Adipocyte (in vitro differentiated cells): ENCODE measurements around the gene CD244.

Experiments used
- DNase-seq: peaks from one replicate; pipeline ENCODE4 v3.0.0-alpha.2; 2015; ENCODE audit warnings: low read depth
- H3K27me3 ChIP-seq: replicated peaks from 2 replicates; pipeline ENCODE4 v1.7.0; 2013; ENCODE audit warnings: mild to moderate bottlenecking, low read length, moderate library complexity; ENCODE audit not compliant: control insufficient read depth, insufficient read depth
- H3K36me3 ChIP-seq: 2 replicates; pipeline ENCODE4 v1.7.0; 2013; ENCODE audit warnings: low read length, mild to moderate bottlenecking, moderate library complexity; ENCODE audit not compliant: control insufficient read depth, insufficient read depth, severe bottlenecking
- H3K4me1 ChIP-seq: 2 replicates; pipeline ENCODE4 v1.7.0; 2013; ENCODE audit warnings: mild to moderate bottlenecking, low read length, moderate library complexity; ENCODE audit not compliant: control insufficient read depth, insufficient read depth
- H3K4me3 ChIP-seq: 2 replicates; pipeline ENCODE4 v1.7.0; 2013; ENCODE audit warnings: mild to moderate bottlenecking, low read length, moderate library complexity
- H3K9ac ChIP-seq: 2 replicates; pipeline ENCODE4 v1.7.0; 2013; ENCODE audit warnings: mild to moderate bottlenecking, low read length, moderate library complexity
- H3K9me3 ChIP-seq: 2 replicates; pipeline ENCODE4 v1.7.0; 2013; ENCODE audit warnings: mild to moderate bottlenecking, low read length, moderate library complexity; ENCODE audit not compliant: control insufficient read depth

Gene CD244

GRCh38 chr1:160829766-160830165 lies 32.9 kb downstream of the CD244 start:
- Histone ChIP-seq H3K27me3 (peaks cover 16% of the 10 kb centered on the region), H3K9me3 (no peaks in the 10 kb centered on the region), H3K4me3 (no peak overlapping the region), H3K4me1 (no peaks in the 10 kb centered on the region), H3K9ac (no peak overlapping the region), H3K36me3 (no peaks in the 10 kb centered on the region)
- no peak for DNase-seq

GRCh38 chr1:160827418-160827817 lies 35.3 kb downstream of the CD244 start:
- H3K4me3 ChIP-seq: no peak overlapping the region
- no peaks in the 10 kb centered on the region for H3K4me1 ChIP-seq
- peaks cover 20% of the 10 kb centered on the region for H3K27me3 ChIP-seq
- H3K9me3 ChIP-seq: no peaks in the 10 kb centered on the region
- no peaks in the 10 kb centered on the region for H3K36me3 ChIP-seq
- H3K9ac ChIP-seq: no peak overlapping the region
- peak; percentile 10 for DNase-seq

GRCh38 chr1:160826546-160826945 lies 36.1 kb downstream of the CD244 start:
- Histone ChIP-seq H3K4me1 (no peaks in the 10 kb centered on the region), H3K9ac (no peak overlapping the region), H3K27me3 (peaks cover 17% of the 10 kb centered on the region), H3K9me3 (no peaks in the 10 kb centered on the region), H3K36me3 (no peaks in the 10 kb centered on the region), H3K4me3 (no peak overlapping the region)
- no peak for DNase-seq

- Histone ChIP-seq H3K4me3 (no peak overlapping the region), H3K36me3 (no peaks in the 10 kb centered on the region), H3K9ac (no peak overlapping the region), H3K4me1 (no peaks in the 10 kb centered on the region), H3K9me3 (no peaks in the 10 kb centered on the region), H3K27me3 (peaks cover 13% of the 10 kb centered on the region)
- no peak for DNase-seq
These were observed 39.4 kb downstream of the CD244 start for GRCh38 chr1:160823296-160823695.

DNA sequence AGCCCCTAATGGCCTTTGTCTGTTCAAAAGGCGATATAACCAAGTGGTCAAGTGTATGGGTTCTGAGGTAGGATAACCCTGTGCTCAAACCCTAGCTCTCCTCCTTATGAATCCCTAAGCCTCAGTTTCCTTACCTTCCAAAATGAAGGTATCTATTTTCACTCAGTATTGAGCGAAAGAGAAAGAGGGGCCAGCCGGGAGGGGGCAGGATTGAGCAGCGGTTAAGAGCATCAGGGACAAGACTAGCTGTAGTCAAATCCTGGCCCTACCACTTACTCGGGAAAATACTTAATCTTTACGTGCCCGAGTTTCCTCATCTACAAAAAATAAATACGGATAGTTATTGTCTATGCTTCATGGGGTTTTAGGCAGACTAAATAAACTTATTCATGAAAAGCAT lies 41.1 kb downstream of the CD244 start:
- H3K27me3 ChIP-seq: peaks cover 24% of the 10 kb centered on the region
- H3K4me3 ChIP-seq: no peak overlapping the region
- no peak overlapping the region for H3K9ac ChIP-seq
- no peaks in the 10 kb centered on the region for H3K4me1 ChIP-seq
- no peaks in the 10 kb centered on the region for H3K9me3 ChIP-seq
- DNase-seq: no peak
- H3K36me3 ChIP-seq: no peaks in the 10 kb centered on the region

GRCh38 chr1:160819186-160819585 lies 43.5 kb downstream of the CD244 start:
- Histone ChIP-seq H3K36me3 (no peaks in the 10 kb centered on the region), H3K27me3 (peaks cover 23% of the 10 kb centered on the region), H3K9me3 (no peaks in the 10 kb centered on the region), H3K4me3 (no peak overlapping the region), H3K9ac (no peak overlapping the region), H3K4me1 (no peaks in the 10 kb centered on the region)
- DNase-seq: no peak

- Histone ChIP-seq H3K4me1 (no peaks in the 10 kb centered on the region), H3K9me3 (no peaks in the 10 kb centered on the region), H3K4me3 (no peak overlapping the region), H3K9ac (no peak overlapping the region), H3K36me3 (no peaks in the 10 kb centered on the region), H3K27me3 (peaks cover 16% of the 10 kb centered on the region)
- DNase-seq: no peak
These were observed 44.3 kb downstream of the CD244 start for GRCh38 chr1:160818207-160818937.

DNA sequence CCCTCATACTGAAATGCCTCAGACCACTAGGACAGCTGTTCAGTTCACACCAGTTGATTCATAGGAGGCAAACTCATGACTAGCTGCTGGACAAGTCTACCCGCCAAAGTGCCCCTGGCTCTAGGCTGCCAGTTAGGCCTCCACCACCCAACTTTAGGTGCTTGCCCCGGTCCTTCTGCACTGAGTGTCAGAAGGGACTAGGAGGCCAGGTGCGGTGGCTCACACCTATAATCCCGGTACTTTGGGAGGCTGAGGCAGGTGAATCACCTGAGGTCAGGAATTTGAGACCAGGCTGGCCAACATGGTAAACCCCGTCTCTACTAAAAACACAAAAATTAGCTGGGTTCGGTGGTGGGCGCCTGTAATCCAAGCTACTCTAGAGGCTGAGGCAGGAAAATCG lies 47.8 kb downstream of the CD244 start:
- Histone ChIP-seq H3K4me1 (no peaks in the 10 kb centered on the region), H3K27me3 (peaks cover 16% of the 10 kb centered on the region)
- no peak for DNase-seq

GRCh38 chr1:160814316-160814715 lies 48.4 kb downstream of the CD244 start:
- peaks cover 16% of the 10 kb centered on the region for H3K27me3 ChIP-seq
- H3K9me3 ChIP-seq: peaks cover 2% of the 10 kb centered on the region
- no peak for DNase-seq
- no peaks in the 10 kb centered on the region for H3K4me1 ChIP-seq
- no peak overlapping the region for H3K9ac ChIP-seq
- H3K36me3 ChIP-seq: no peaks in the 10 kb centered on the region
- no peak overlapping the region for H3K4me3 ChIP-seq

More for the DNA sequence above, 47.8 kb downstream of the CD244 start:
- Histone ChIP-seq H3K36me3 (no peaks in the 10 kb centered on the region), H3K4me3 (no peak overlapping the region), H3K9ac (no peak overlapping the region), H3K9me3 (peaks cover 2% of the 10 kb centered on the region)

DNA sequence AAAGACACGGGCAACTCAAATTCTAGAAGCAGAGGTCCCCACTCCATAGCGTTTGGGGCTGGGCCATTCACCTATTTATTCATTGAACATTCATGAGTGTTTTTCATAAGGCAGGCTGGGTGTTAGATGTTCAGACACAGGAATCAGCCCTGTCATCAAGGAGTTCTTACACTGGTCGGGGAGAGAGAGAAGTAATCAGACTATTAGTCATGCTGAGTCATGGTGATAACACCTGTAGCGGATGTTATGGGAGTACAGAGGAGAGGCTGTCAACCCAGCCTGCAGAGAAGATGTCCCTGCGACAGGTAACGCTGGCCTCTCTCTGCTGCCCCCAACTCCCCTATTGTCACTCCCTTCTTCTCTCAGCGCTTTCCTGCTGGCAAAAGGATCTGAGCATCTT lies 49.5 kb downstream of the CD244 start:
- Histone ChIP-seq H3K9ac (no peak overlapping the region), H3K4me3 (no peak overlapping the region), H3K9me3 (peaks cover 2% of the 10 kb centered on the region), H3K27me3 (peaks cover 11% of the 10 kb centered on the region), H3K36me3 (no peaks in the 10 kb centered on the region), H3K4me1 (no peaks in the 10 kb centered on the region)
- no peak for DNase-seq

DNA sequence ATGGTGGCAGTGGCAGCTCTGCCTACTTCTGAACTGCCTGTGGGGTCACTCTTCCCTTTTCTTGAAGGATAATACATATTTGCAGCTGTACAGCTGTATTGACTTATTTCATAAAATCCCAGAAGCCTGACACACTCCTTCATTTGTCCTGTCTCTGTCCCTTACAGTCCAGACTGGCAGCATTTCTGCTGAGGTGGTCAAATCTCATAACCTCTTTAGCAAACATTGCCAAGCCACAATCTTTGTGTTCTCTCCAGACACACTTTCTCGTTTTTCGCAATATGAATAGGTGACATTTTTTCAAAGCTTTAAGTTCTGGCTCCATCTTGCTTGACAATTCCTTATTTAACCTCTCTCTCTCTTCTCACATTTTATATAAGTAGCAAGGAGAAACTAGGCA lies 51.5 kb downstream of the CD244 start:
- Histone ChIP-seq H3K9ac (no peak overlapping the region), H3K4me3 (no peak overlapping the region), H3K4me1 (no peaks in the 10 kb centered on the region), H3K36me3 (no peaks in the 10 kb centered on the region), H3K9me3 (peaks cover 11% of the 10 kb centered on the region), H3K27me3 (peaks cover 4% of the 10 kb centered on the region)
- DNase-seq: no peak

GRCh38 chr1:160810486-160810885 lies 52.2 kb downstream of the CD244 start:
- no peaks in the 10 kb centered on the region for H3K4me1 ChIP-seq
- no peaks in the 10 kb centered on the region for H3K36me3 ChIP-seq
- H3K27me3 ChIP-seq: peaks cover 4% of the 10 kb centered on the region
- peaks cover 12% of the 10 kb centered on the region for H3K9me3 ChIP-seq
- no peak for DNase-seq
- H3K4me3 ChIP-seq: no peak overlapping the region
- no peak overlapping the region for H3K9ac ChIP-seq
